Calu3 (cell line): ENCODE measurements around the gene DAPK2. TPM values are rescaled to one million over a fixed set of nuclear protein-coding genes. Genes with fewer than 3 reads are reported as not detected.

ENCODE experiments used
- BruUV-seq: library from RNA; stranded (reverse); fragments of 400-500 nt; replicated peaks from 2 replicates; lab custom pipeline; 2021; lab: Mats Ljungman, UMichigan
- CTCF ChIA-PET: fragments of 300-600 bp; sonication (Branson Sonifier 250); formaldehyde crosslinking; loops from one replicate; lab custom pipeline; 2022; ENCODE audit warnings: antibody characterized with exemption; lab: Charles Lee
- DNase-seq: peaks from one replicate; pipeline ENCODE4 v3.0.0; 2022
- H3K27ac Mint-ChIP-seq: one replicate; pipeline ENCODE4 v1.8.0; 2022; ENCODE audit warnings: mixed read lengths; ENCODE audit not compliant: unreplicated experiment
- H3K27me3 Mint-ChIP-seq: one replicate; pipeline ENCODE4 v1.8.0; 2022; ENCODE audit warnings: mixed read lengths; ENCODE audit not compliant: unreplicated experiment
- H3K36me3 Mint-ChIP-seq: one replicate; pipeline ENCODE4 v1.8.0; 2022; ENCODE audit warnings: mild to moderate bottlenecking, moderate library complexity, mixed read lengths; ENCODE audit not compliant: insufficient read depth, unreplicated experiment
- H3K4me1 Mint-ChIP-seq: one replicate; pipeline ENCODE4 v1.8.0; 2022; ENCODE audit warnings: mild to moderate bottlenecking, low read depth, mixed read lengths; ENCODE audit not compliant: unreplicated experiment
- H3K4me3 Mint-ChIP-seq: one replicate; pipeline ENCODE4 v1.8.0; 2022; ENCODE audit warnings: mild to moderate bottlenecking, low read depth, moderate library complexity, mixed read lengths; ENCODE audit not compliant: unreplicated experiment
- H3K9me3 Mint-ChIP-seq: one replicate; pipeline ENCODE4 v1.8.0; 2022; ENCODE audit warnings: low read depth, mixed read lengths; ENCODE audit not compliant: unreplicated experiment
- intact Hi-C: fragments of 100-400 bp; cut with micrococcal nuclease; formaldehyde crosslinking; loops from one replicate; pipeline ENCODE4 v1.10.0; 2022; ENCODE audit not compliant: unreplicated experiment
- total RNA-seq: library from RNA; stranded (reverse); gene quantifications from 2 replicates; pipeline ENCODE4 v1.2.3, GENCODE V29; 2022
- TF ChIP-seq, protein P1 (sequence below): fragments of 200-600 bp; IDR thresholded peaks from one replicate; pipeline ENCODE4 v1.8.0; 2022; ENCODE audit warnings: antibody characterized with exemption; ENCODE audit not compliant: unreplicated experiment

Gene DAPK2
- total RNA-seq, 1 experiment from 2014 or later: 1.1 TPM

DNA sequence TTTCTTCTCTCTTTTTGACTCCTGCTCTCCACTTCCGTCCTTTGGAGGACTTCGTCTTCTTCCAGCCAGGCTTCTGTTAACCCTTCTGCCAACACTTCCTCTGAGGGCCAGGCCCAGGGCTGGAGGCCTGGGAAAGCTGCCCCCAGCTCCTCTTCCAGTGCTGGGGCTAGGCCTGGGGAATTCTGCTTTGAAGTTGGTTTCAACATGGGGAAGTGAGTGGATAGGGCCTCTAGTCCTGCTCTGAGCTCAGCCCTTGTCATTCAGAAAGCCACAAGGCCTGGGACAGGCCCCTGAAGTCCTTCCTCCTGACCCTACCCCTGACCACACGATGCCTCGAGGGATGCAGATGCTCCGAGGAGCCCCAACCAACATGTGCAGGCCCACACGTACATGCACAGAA is 158.7 kb downstream of the DAPK2 start:
- Mint-ChIP-seq H3K9me3 (no peaks in the 10 kb centered on the region), H3K27me3 (no peaks in the 10 kb centered on the region), H3K4me1 (no peaks in the 10 kb centered on the region), H3K36me3 (no peaks in the 10 kb centered on the region), H3K27ac (no peak overlapping the region), H3K4me3 (no peak overlapping the region)
- no peak for DNase-seq
- no TSS peak for BruUV-seq
- intact Hi-C loops: no loop called here
- TF ChIP-seq, protein P1, sequence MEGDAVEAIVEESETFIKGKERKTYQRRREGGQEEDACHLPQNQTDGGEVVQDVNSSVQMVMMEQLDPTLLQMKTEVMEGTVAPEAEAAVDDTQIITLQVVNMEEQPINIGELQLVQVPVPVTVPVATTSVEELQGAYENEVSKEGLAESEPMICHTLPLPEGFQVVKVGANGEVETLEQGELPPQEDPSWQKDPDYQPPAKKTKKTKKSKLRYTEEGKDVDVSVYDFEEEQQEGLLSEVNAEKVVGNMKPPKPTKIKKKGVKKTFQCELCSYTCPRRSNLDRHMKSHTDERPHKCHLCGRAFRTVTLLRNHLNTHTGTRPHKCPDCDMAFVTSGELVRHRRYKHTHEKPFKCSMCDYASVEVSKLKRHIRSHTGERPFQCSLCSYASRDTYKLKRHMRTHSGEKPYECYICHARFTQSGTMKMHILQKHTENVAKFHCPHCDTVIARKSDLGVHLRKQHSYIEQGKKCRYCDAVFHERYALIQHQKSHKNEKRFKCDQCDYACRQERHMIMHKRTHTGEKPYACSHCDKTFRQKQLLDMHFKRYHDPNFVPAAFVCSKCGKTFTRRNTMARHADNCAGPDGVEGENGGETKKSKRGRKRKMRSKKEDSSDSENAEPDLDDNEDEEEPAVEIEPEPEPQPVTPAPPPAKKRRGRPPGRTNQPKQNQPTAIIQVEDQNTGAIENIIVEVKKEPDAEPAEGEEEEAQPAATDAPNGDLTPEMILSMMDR: no peak
- CTCF ChIA-PET: no interaction called here

DNA sequence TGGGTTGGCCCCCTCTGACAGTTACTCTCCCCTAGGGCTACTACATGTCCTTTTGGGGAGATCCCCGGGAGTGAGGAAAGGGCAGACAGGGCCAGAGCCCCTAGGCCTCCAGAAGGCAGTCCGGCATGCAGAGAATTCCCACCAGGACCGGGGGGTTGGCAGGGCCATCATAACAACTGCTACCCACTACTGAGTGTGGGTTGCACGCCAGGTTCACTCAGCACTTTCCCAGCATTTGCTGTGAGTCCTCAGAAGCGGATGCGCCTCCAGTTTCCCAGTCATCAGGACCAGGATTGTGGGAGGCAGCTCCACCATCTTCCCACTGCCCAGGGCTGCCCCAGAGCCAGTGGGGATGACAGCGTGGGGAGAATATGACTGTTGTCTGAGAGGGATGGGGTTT is 161.3 kb downstream of the DAPK2 start:
- no peak overlapping the region for H3K4me3 Mint-ChIP-seq
- no peaks in the 10 kb centered on the region for H3K9me3 Mint-ChIP-seq
- no peak for DNase-seq
- intact Hi-C loops: no loop called here
- no peaks in the 10 kb centered on the region for H3K4me1 Mint-ChIP-seq
- BruUV-seq: no TSS peak
- H3K36me3 Mint-ChIP-seq: no peaks in the 10 kb centered on the region
- CTCF ChIA-PET: no interaction called here
- TF ChIP-seq, protein P1: no peak
- no peak overlapping the region for H3K27ac Mint-ChIP-seq
- H3K27me3 Mint-ChIP-seq: no peaks in the 10 kb centered on the region

DNA sequence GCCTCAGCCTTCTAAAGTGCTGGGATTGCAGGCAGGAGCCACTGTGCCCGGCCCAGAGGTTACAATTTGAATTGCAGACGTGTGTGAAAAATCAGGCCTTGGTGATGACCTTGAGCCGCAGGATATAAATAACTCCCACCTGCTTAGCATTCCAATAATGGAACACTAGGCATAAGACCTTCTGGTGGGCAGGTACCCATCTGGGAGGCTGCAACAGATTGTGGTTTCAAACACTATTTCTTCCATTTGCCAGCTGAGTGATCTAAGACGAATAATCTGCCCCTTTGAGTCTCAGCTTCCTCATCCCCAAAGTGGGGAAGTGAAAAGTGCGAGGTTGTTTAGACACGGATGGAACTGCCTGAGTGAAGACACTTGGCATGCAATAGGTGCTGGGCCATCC is 164.9 kb downstream of the DAPK2 start:
- Mint-ChIP-seq H3K27me3 (no peaks in the 10 kb centered on the region), H3K4me1 (no peaks in the 10 kb centered on the region), H3K27ac (no peak overlapping the region), H3K4me3 (no peak overlapping the region), H3K36me3 (no peaks in the 10 kb centered on the region), H3K9me3 (no peaks in the 10 kb centered on the region)
- no peak for DNase-seq
- CTCF ChIA-PET: interaction anchor here (1.1 kb wide), 1 partner anchor 129 kb away, joined by 5 read pairs; no protein-coding TSS in a partner anchor
- intact Hi-C loops: no loop called here
- no TSS peak for BruUV-seq
- TF ChIP-seq, protein P1: no peak

DNA sequence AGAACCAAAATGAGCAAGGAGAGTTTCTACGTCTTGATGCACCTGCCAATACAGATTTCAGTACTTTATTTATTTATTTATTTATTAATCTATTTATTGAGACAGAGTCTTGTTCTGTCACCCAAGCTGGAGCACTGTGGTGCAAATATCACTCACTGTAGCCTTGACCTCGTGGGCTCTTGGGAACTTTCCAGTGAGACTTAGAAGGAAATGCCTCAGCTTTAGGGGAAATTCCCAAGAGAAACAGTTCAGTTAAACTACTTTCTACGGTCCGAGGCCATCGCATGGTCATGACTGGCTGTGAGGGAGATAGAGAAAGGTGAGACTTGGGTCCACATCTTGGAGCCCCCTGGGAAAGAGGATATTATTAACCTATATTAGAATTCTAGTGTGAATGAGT is 165.5 kb downstream of the DAPK2 start:
- no peak for DNase-seq
- H3K4me3 Mint-ChIP-seq: no peak overlapping the region
- H3K4me1 Mint-ChIP-seq: no peaks in the 10 kb centered on the region
- CTCF ChIA-PET: interaction anchor here (1.1 kb wide), 1 partner anchor 129 kb away, joined by 5 read pairs; no protein-coding TSS in a partner anchor
- peaks cover 4% of the 10 kb centered on the region for H3K27me3 Mint-ChIP-seq
- no peaks in the 10 kb centered on the region for H3K9me3 Mint-ChIP-seq
- H3K27ac Mint-ChIP-seq: no peak overlapping the region
- TF ChIP-seq, protein P1: no peak
- BruUV-seq: no TSS peak
- intact Hi-C loops: no loop called here
- no peaks in the 10 kb centered on the region for H3K36me3 Mint-ChIP-seq
